Activated CD8-positive, alpha-beta memory T cell treated with anti-CD3 and anti-CD28 coated beads for 24 hours (primary cell): ENCODE measurements around the gene PAQR9.

Experiments
- DNase-seq: peaks from one replicate; pipeline ENCODE4 v3.0.0-alpha.2; 2020

The PAQR9 gene

DNA sequence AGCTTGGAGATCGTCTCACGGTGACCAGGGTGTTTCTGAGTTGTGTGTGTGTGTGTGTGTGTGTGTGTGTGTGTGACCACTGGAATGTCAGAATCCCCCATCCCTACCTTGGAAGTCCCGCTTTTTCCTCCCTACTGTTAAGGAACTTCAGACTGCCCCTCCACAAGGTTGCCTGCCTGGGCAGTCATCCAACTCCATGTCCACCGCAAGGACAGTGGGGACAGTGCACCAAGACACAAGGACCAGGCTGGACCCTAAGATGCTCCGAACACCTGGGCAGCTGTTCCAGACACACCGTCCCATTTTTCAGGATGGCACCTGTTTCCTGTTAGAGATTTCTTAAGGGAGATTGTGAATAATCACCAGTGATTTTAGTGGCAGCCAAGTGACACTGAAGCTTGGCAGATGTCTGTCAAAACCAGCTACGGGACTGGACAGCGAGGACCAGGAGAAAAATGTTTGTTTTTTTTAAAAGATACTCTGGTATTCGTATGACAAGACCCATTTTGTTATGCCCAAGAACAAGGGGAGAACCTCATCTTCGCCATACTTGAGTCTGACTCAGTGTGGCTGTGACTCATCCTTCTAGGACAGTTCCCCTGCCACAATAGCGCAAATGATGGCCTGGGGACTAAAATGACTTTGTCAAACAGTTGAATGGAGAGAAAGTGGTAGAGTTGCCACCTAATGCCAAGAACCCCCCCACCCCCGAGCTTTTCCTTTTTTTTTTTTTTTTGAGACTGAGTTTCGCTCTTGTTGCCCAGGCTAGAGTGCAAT lies 15.5 kb downstream of the PAQR9 start:
- DNase-seq, result no peak

DNA sequence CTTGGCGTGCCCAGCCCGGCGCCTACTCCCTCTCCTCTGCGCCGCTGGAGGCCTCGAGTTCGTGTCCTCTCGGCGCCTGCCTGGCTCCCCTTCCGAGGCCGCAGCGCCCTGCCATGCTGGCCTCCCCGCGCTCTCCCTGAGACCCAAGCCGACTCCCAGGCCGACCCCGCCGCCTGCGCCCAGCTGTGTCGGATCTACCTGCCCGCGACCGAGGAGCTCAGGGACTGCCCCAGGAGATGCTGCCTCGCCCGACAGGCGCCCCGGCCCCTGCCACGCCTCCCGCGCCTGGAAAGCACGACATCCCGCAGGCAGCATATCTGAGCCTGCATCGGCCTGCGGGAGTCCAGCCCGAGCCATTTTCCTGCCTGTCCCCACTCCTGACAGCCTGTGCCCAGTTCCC lies 16.1 kb downstream of the PAQR9 start:
- DNase-seq, result no peak

DNA sequence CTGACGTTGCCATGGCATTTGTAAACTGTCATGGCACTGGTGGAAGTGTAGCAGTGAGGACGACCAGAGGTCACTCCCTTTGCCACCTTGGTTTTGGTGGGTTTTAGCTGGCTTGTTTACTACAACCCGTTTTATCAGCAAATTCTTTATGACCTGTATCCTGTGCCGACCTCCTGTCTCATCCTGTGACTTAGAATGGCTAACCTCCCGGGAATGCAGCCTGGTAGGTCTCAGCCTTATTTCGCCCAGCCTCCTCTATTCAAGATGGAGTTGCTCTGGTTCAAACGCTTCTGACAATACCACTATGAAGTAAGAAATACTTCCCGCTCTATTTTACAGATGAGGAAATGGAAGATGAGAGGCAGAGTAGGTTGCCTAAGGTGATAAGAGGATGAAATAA lies 16.6 kb downstream of the PAQR9 start:
- DNase-seq, result no peak

DNA sequence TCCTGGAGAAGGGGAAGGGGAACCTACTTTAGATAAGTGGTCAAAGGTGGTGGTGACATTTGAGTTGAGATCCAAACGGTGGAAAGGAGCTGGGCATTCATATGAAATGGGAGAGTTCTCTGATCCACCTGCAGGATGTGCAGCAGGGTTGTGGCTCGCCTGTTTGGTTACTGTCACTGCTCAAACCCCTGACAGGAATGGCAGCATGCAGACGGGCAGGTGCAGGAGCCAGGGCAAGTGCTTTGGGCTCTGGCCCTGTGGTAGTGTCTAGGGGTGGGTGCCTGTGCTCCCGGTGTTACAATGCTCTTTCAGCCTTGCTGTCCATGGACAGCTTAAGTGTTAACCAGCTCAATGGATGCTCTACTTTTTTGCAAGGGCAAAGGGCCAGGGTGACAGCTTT lies 18.5 kb downstream of the PAQR9 start:
- DNase-seq, result no peak

DNA sequence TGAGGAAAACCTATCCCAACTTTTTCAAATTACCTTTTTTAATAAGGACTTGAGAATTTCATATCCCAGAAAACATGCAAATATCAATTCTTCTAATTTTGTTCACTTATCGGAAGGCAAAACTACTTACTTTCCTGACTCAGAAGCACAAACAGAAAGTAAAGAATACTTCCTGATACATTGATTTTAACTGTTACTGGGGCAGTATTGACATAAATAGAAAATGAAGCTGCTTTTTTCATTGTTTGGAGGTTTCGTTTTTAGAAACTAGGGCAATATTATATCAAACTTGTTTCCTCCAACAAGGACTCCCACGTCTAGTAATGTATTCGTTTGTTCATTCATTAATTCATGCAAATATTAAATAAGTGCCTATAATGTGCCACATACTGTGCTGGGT lies 19.1 kb downstream of the PAQR9 start:
- DNase-seq, result no peak

DNA sequence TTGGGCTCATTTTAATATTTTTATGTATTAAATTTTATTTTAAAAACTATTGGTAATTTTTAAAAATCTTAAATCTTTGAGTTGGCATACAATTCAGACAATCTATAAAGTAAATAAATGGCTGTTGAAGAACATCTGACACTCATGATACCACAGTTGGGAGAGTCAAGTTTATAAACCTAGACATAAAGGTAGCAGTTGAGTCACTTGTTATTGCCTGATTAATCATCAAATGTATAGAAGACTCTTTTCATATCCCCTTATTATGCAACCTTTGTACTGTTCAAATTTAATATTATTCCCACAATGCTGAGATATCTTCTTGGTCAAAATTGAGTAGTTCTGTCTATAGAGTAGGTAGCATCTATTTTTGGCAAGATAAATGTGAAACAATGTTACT lies 19.6 kb downstream of the PAQR9 start:
- no peak for DNase-seq

DNA sequence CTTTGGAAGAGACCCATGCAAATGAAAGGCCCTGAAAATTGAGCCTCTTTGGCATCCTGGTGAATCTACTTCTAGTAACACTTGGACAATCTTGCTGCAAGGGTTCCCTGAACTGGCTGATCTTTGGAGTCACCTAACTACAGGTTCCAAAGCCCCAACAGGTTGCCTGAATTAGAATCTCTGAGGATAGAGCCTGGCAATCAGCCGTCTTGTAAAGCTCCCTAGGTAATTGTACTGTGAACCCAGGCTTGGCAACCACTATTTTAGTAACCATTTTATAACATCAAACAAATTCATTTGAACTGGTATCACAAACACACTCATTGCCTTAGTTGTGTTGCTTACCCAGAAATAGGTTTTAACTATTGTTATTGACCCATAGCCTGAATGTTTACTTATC lies 20.1 kb downstream of the PAQR9 start:
- DNase-seq, result no peak

DNA sequence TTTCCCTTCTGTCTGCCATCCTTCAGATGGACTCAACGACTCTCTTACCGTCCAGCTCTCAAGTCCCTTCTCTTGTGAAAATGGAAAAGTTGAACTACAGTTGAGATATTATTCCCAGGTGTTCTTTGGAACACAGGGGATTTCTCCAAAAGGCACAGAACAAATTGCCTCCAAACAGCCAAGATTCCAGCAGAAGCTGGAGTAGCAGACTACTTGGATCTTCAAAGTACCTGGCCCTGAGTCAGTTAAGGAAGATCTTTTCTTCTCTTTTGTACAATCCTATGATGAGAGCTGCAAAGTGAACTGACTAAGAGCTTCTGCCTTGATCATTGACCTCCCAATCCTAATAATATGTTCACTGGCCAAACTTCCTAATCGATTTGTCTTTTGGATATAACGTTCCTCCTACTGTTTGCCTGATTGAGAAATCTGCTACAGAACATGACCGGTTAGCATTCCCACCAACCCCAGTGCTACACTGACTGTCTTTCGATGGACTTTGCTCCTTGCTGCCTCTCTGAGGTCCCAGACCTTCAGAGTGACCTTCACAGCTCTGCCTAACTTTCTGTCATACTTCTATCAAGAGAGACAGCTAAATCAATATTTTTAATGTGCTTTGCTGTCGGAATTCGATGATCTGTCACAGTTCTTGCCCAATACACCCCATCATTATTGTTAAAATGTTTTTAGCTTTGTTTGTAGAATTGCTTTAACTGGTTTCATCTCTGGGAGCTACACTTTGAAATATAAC lies 21.9 kb downstream of the PAQR9 start:
- no peak for DNase-seq

DNA sequence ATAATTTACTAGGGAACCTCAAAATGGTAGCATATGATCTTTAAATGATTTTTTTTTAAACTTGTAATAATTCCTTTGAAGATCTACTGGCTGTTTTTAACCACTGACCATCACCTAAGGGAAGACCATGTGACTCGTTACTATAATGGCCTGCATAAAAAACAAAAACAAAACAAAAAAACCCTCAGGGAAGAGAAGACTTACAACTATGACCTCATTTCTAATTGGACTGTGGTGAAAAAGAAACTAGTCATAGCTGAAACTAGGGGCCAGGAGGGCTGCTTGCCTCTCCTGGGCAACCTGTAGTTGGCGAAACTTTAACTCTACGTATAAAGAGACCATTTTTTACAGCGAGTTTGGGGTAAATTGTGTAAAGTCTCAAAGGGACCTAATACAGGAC lies 23.0 kb downstream of the PAQR9 start:
- no peak for DNase-seq

DNA sequence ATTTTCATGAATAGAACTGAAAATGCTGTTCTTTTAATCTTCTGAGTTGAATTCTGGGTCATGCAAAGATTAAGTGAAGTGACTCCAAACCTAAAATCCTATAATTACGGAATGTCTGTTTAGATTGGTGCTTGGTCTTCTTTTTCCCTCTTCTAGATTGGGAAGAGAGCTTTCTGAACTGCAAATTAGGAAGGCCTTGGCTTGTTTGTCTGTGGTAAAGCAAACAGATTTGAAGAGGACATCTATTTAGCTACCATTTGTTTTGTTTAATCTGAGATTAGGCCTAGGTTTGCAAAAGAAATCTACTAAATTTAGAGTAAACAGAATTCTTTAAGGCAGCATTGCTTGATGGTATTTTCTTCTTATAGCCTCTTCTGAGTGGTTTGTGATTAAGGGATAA lies 23.5 kb downstream of the PAQR9 start:
- no peak for DNase-seq

DNA sequence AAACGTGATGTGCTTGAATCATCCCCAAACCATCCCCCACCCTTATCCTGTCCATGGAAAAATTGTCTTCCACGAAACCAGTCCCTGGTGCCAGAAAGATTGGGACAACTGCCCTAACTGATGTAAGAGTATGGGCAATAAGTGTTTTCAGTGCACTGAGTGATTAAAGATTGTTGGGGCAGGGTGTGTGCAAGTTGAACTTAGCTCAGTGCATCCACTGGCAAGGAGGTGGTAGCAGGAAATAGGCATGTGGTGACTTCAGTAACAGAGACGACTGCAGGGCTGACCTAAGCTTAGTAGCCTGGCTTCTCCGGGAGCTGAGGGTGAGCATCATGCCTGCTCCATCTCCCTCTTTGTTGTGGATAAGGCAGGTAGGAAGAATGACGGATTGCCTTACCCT lies 27.5 kb downstream of the PAQR9 start:
- no peak for DNase-seq

DNA sequence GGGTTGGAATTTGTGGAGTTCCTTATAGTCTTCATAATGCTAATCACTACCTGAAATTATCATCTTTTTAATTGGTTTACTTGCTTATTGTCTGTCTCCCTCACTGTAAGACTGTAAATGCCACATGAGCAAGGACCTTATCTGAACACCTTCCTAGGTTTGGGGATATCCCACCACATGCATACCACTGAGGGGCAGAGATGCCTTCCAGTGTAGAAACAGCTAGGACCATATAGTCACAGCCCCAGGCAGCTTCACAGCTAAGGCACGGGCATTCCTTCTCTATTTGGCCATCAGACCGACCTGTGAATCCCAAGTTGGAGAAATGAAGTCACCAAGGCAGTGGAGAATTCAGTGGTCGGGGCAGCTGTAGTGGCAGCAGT lies 28.6 kb downstream of the PAQR9 start:
- no peak for DNase-seq

DNA sequence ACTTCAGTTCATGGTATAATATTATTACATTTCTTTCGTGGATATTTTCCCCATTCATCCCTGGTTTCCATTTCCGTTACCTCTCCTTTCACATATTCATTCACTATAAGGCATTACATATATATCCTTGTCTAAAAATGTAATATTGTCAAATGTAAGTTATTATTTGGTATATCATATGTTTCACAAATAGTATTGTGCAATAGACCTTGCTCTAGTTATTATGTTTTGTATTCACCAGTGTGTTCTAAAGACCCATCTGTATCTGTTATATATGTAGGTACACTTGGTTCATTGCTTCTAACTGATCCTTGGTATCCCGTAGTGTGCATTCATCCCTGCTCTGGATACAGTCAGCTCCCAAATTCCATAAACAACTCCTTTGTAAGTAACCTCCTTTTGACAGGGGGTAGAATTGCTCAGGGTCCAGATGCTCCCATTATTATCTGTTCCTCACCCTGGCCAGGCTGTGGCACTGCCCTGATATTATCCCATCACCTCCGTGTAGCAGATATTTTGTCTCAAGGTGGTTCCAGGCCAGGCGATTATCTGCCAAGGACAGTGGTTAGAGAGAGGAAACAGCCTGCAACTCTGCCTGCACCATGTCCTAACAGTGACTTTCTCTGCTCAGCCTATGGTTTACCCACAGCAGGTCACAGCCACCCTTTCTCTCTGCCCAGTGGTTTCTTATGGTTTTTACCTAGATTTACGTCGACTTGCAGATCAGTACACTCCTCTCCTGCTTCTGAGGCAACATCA lies 29.2 kb downstream of the PAQR9 start:
- DNase-seq, result no peak

DNA sequence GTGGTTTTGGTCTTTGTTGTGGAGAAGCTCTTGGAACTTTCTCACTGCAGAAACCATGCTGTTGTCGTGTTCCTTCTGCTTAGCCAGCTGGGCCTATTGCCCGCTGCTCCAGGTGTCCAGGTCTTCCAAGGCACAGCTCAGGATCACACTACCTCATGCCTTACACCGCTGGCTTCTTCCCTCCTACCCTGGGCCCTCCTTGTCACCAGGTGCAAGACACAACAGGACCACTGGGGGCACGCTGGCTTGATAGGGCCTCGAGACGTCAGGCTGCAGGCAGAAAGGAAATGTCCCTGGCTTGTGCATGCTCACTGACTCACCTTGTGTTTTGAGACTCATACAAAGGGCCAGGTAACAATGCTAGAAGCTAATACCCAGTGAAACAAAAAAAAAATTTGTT lies 32.3 kb downstream of the PAQR9 start:
- DNase-seq, result no peak

DNA sequence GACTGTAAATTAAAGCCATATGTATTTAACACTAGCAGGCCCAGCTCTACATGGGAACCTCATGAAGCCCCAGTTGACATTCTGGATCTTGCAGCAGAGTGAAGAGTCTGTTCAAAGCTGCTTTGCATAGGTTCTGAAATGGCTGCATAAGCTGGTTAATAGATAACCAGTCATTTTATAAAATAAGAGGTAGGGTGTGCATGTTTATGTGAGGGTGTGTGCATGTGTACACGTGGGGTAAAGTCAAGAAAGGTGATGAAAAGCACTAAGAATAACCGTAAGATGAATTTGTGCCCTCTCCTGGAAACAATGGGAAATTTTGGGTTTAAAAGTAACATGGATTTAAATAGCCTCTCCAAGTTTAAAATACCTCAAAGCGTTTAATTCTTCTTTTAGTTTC lies 33.0 kb downstream of the PAQR9 start:
- DNase-seq, result no peak

DNA sequence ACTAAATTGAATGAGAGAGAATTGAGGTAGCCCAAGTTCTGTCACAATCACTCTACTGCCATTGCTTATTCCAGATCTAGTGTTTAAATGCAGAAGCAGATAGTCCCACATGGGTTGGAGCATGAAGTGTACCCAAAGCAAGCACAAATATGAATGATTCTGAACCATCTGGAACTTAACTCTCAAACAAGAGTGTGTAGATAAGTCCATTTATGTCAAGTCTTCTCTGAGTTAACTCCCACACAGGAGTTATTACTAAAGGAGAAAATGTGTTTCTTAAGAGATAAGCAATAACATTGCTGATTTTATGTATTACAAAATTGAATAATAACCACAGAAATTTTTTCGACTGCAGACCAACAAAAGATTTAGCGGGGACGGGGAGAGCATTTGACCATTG lies 33.6 kb downstream of the PAQR9 start:
- no peak for DNase-seq

DNA sequence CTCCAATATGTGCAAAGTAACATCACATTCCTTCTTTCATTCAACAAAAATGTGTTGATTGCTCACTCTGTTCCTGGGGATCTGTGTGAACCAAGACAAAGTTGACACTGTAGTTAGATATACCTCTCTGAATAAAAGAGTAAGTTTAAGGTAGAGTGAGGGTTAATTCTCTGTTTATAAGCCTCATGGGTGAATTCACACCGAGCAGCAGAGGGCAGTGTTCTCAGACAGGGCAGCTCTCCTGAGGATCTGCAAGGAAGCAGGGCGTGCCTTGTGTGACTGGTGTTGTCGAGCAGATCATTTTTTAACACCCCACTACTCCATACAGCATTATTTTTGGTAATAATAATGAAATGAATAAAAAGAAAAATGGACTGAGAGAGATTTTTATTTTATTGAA lies 34.4 kb downstream of the PAQR9 start:
- no peak for DNase-seq

DNA sequence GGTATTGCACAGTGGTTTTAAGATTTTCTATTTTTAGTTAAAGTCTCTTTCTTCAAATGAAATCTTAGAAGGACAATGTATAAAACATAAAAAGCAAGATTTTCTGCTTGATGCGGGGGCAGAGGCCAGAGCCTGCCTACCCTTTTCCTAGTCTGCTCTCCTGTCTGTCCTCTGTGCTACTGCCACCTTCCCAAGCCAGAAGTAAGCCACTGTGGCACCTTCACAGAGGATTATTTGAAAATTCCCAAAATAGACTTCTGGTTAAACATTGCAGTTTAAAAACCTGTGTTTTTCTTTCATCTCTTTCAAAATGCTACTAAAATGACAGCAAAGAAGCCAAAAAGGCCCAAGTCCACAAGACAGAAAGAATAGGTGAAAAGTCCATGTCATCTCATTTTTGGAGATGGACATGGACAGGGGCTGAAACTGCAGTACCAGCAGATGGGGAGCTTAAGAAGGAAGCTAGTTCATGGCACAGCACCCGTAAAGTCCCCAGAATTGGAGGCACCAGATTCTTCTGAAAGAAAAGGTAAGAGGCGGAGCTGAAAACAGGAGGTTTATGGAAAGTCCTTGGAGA lies 37.0 kb downstream of the PAQR9 start:
- DNase-seq, result no peak

DNA sequence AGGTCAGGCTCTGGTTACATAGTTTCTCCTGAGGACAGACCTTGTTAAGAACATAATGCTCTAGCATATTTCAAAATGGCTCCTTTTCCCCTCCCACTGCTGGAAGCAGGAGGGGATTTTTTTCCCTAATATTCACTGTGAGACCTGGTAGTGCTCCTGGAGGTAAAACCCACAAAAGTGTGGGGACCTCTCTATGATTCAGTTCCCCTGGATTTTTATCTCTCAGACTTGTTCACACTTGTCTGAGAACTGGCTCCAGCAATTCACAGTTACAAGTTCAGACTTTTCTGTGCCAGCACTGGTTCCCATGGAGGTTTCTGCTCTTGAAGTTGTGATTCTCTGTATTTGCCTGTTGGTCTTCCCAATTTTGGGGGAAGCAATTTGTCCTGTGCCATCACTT lies 38.3 kb downstream of the PAQR9 start:
- DNase-seq, result no peak

DNA sequence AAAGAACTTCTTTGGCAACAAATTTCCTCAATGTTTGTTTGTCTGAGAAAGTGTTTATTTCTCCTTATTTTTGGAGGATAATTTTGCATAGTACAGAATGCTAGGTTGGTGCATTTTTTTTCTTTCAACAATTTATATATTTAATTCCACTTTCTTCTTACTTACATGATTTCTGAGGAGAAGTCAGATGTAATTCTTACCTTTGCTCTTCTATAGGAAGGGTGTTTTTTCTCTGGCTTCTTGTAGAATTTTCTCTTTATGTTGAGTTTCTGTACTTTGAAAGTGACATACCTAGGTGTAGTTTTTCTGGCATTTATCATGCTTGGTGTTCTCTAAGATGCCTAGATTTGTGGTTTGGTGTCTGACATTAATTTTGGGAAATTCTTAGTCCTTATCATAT lies 39.8 kb downstream of the PAQR9 start:
- DNase-seq, result no peak

DNA sequence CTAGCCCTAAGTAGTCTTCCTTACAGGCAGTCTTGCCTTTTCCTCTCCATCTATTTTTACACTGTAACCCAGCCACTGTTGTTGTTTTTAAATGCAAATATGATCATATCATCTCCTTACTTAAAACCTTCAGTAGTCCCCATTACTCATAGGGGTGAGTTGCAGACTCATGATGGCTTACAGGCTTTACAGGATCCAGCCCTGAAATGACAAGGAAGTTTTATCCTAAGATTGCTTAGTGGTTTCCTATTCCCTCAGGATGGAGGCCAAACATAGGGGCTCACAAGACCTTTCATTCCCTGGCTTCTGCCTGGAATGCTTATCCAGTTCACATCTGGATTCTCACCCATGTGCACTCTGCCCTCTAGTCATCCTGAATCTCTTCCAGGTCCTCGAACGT lies 46.9 kb downstream of the PAQR9 start:
- no peak for DNase-seq

DNA sequence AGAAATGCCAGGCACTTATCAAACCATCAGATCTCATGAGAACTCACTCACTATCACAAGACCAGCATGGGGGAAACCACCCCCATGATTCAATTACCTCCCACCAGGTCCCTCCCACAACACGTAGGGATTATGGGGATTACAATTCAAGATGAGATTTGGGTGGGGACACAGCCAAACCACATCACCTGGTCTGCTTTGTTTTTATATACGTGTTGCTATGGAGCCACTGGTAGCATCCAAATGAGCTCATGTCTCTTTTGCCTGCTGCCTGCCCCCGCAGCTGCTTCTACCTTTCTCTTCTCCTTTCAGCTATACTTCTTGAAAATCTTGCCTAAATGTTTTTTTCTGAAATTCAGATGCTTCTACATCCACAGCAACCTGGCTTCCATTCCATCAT lies 47.8 kb downstream of the PAQR9 start:
- no peak for DNase-seq

DNA sequence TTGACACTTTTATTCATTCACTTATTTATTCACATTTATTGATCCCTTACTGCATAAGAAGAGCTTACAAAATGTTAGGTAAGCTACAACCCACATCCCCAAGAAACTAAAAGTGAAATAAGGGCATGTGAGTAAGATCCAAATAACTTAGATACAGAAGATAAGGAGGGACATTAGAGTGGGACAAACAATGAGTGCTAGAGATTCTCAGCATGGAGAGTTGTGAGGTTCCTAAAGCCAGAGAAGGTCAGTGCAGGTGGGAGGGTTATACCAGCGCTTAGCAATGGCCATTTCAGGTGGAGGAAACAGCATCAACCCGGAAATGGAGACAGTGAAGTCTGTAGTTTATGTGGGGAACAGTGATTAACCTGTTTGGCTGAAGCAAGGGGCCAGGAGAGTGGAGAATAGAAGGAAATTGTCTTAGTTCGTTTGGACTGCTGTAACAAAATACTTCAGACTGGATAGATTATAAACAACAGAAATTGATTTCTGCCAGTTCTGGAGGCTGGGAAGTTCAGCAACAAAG lies 49.1 kb downstream of the PAQR9 start:
- DNase-seq, result no peak
